H9 (cell line): ENCODE data around the gene BEND5. TPM values are rescaled to one million over a fixed set of nuclear protein-coding genes. Genes with fewer than 3 reads are reported as not detected.

Experiments used
- DNase-seq: peaks from one replicate; pipeline ENCODE4 v3.0.0-alpha.2; 2017
- H2AFZ ChIP-seq: one replicate; pipeline ENCODE4 v1.6.1; 2013; ENCODE audit warnings: mild to moderate bottlenecking, low read length, control low read depth, moderate library complexity
- H2AK5ac ChIP-seq: 2 replicates; pipeline ENCODE4 v1.6.1; 2013; ENCODE audit warnings: low read length, control low read depth, mixed read lengths; ENCODE audit not compliant: insufficient read length
- H2BK120ac ChIP-seq: one replicate; pipeline ENCODE4 v1.6.1; 2013; ENCODE audit warnings: low read depth, mild to moderate bottlenecking, low read length, control low read depth, inconsistent platforms; ENCODE audit not compliant: poor library complexity, severe bottlenecking
- H2BK12ac ChIP-seq: 2 replicates; pipeline ENCODE4 v1.6.1; 2013; ENCODE audit warnings: low read length, control low read depth, mixed read lengths, low read depth; ENCODE audit not compliant: insufficient read length
- H2BK15ac ChIP-seq: 2 replicates; pipeline ENCODE4 v1.6.1; 2013; ENCODE audit warnings: low read depth, low read length, control low read depth
- H2BK20ac ChIP-seq: one replicate; pipeline ENCODE4 v1.6.1; 2013; ENCODE audit warnings: low read depth, mild to moderate bottlenecking, low read length, control low read depth, inconsistent platforms; ENCODE audit not compliant: poor library complexity, severe bottlenecking
- H2BK5ac ChIP-seq: 2 replicates; pipeline ENCODE4 v1.6.1; 2013; ENCODE audit warnings: low read length, control low read depth, mixed read lengths; ENCODE audit not compliant: insufficient read length
- H3K14ac ChIP-seq: 2 replicates; pipeline ENCODE4 v1.6.1; 2013; ENCODE audit warnings: low read length, control low read depth; ENCODE audit not compliant: insufficient read depth
- H3K18ac ChIP-seq: 2 replicates; pipeline ENCODE4 v1.6.1; 2013; ENCODE audit warnings: low read depth, mild to moderate bottlenecking, mixed read lengths, low read length, control low read depth; ENCODE audit not compliant: insufficient read length
- H3K23ac ChIP-seq: 2 replicates; pipeline ENCODE4 v1.6.1; 2013; ENCODE audit warnings: low read length, control low read depth, mixed read lengths, low read depth; ENCODE audit not compliant: insufficient read length
- H3K23me2 ChIP-seq: 2 replicates; pipeline ENCODE4 v1.6.1; 2013; ENCODE audit warnings: low read depth, mild to moderate bottlenecking, mixed read lengths, low read length, control low read depth; ENCODE audit not compliant: insufficient read length, poor library complexity, severe bottlenecking
- H3K27ac ChIP-seq: 2 replicates; pipeline ENCODE4 v1.5.1; 2013; ENCODE audit warnings: low read length, control low read depth, mixed read lengths, low read depth; ENCODE audit not compliant: insufficient read length
- H3K27me3 ChIP-seq: 2 replicates; pipeline ENCODE4 v1.6.1; 2013; ENCODE audit warnings: low read length, control low read depth, inconsistent platforms; ENCODE audit not compliant: insufficient read depth
- H3K4ac ChIP-seq: 2 replicates; pipeline ENCODE4 v1.6.1; 2013; ENCODE audit warnings: low read depth, mild to moderate bottlenecking, control low read depth, inconsistent platforms, low read length, moderate library complexity
- H3K4me1 ChIP-seq: 2 replicates; pipeline ENCODE4 v1.6.1; 2013; ENCODE audit warnings: low read length, control low read depth, inconsistent platforms; ENCODE audit not compliant: insufficient read depth
- H3K4me2 ChIP-seq: 2 replicates; pipeline ENCODE4 v1.6.1; 2013; ENCODE audit warnings: low read length, control low read depth, mixed read lengths; ENCODE audit not compliant: insufficient read length, insufficient read depth
- H3K56ac ChIP-seq: 2 replicates; pipeline ENCODE4 v1.6.1; 2013; ENCODE audit warnings: low read depth, mild to moderate bottlenecking, mixed read lengths, low read length, control low read depth; ENCODE audit not compliant: insufficient read length
- H3K79me1 ChIP-seq: 2 replicates; pipeline ENCODE4 v1.6.1; 2013; ENCODE audit warnings: low read depth, mild to moderate bottlenecking, moderate library complexity, low read length, control low read depth, inconsistent platforms; ENCODE audit not compliant: insufficient read depth, poor library complexity, severe bottlenecking
- H3K79me2 ChIP-seq: 2 replicates; pipeline ENCODE4 v1.6.1; 2013; ENCODE audit warnings: low read length, control low read depth, inconsistent platforms; ENCODE audit not compliant: insufficient read depth
- H3K9ac ChIP-seq: 2 replicates; pipeline ENCODE4 v1.6.1; 2013; ENCODE audit warnings: low read length, control low read depth, mixed read lengths; ENCODE audit not compliant: insufficient read length; ENCODE audit errors: extremely low read depth
- H3K9me3 ChIP-seq: one replicate; pipeline ENCODE4 v1.6.1; 2013; ENCODE audit warnings: low read depth, low read length, inconsistent platforms; ENCODE audit not compliant: control insufficient read depth
- H3T11ph ChIP-seq: one replicate; pipeline ENCODE4 v1.6.1; 2013; ENCODE audit warnings: mild to moderate bottlenecking, low read length, control low read depth, inconsistent platforms
- H4K20me1 ChIP-seq: one replicate; pipeline ENCODE4 v1.6.1; 2013; ENCODE audit not compliant: control insufficient read depth, insufficient read length, insufficient read depth
- H4K5ac ChIP-seq: 2 replicates; pipeline ENCODE4 v1.6.1; 2013; ENCODE audit warnings: low read depth, mild to moderate bottlenecking, mixed read lengths, low read length, control low read depth; ENCODE audit not compliant: insufficient read length
- H4K8ac ChIP-seq: replicated peaks from 2 replicates; pipeline ENCODE4 v1.6.1; 2013; ENCODE audit warnings: low read length, control low read depth, mixed read lengths, low read depth; ENCODE audit not compliant: insufficient read length
- H4K91ac ChIP-seq: 2 replicates; pipeline ENCODE4 v1.6.1; 2013; ENCODE audit warnings: low read depth, mild to moderate bottlenecking, moderate library complexity, mixed read lengths, low read length, control low read depth; ENCODE audit not compliant: insufficient read length
- H3K27ac Mint-ChIP-seq, 3 experiments: 2 replicates in 2 of 3; 3 replicates in 1 of 3; pipeline ENCODE4 v1.8.0; 2020 to 2021; ENCODE audit warnings: mixed read lengths in 3 of 3, mild to moderate bottlenecking in 1 of 3, moderate library complexity in 1 of 3
- H3K27me3 Mint-ChIP-seq: 2 replicates; pipeline ENCODE4 v1.8.0; 2021; ENCODE audit warnings: low read depth, mild to moderate bottlenecking, moderate library complexity, mixed read lengths
- H3K36me3 Mint-ChIP-seq, 3 experiments: 2 replicates in 2 of 3; 3 replicates in 1 of 3; pipeline ENCODE4 v1.8.0; 2020 to 2021; ENCODE audit warnings: low read depth in 3 of 3, mixed read lengths in 3 of 3; ENCODE audit not compliant: insufficient read depth in 1 of 3
- H3K4me1 Mint-ChIP-seq, 2 experiments: 2 replicates each; pipeline ENCODE4 v1.8.0; 2020; ENCODE audit warnings: mixed read lengths in 2 of 2
- H3K4me3 Mint-ChIP-seq, 2 experiments: 2 replicates in 1 of 2; 3 replicates in 1 of 2; pipeline ENCODE4 v1.8.0; 2020 to 2021; ENCODE audit warnings: mild to moderate bottlenecking in 2 of 2, mixed read lengths in 2 of 2, moderate library complexity in 1 of 2
- H3K9me3 Mint-ChIP-seq, 2 experiments: 2 replicates in 1 of 2; 3 replicates in 1 of 2; pipeline ENCODE4 v1.8.0; 2020; ENCODE audit warnings: mild to moderate bottlenecking in 2 of 2, mixed read lengths in 2 of 2, moderate library complexity in 1 of 2
- CTCF ChIP-seq: fragments of 200-600 bp; sonication (generic); conservative IDR thresholded peaks from 3 replicates; pipeline ENCODE4 v1.8.0; 2021; ENCODE audit warnings: antibody characterized with exemption, mild to moderate bottlenecking
- WGBS: extraction: QIAGEN DNeasy Blood & Tissue Kit; methylation state at CpG from one replicate; pipeline ENCODE4 v1.1.7; 2013; ENCODE audit warnings: missing lambda C conversion rate, low lambda C conversion rate, mixed read lengths; ENCODE audit not compliant: insufficient read length; ENCODE audit errors: extremely low coverage; 5-methylcytosine and 5-hydroxymethylcytosine counted together
- total RNA-seq: library from RNA; stranded (reverse); gene quantifications from 2 replicates; pipeline ENCODE4 v1.2.1, GENCODE V29; 2021

BEND5 gene
- total RNA-seq, 1 experiment from 2014 or later, result 4.8 TPM

GRCh38 chr1:48794816-48795215 lies 18.1 kb upstream of the BEND5 start:
- no CpG with 5 or more reads among the region's 1 CpG for WGBS
- no peak overlapping the region for H4K8ac ChIP-seq
- H3K23ac ChIP-seq, result no peak overlapping the region
- H3T11ph ChIP-seq, result no peak overlapping the region
- no peak for TF ChIP-seq CTCF
- H4K20me1 ChIP-seq, result no peaks in the 10 kb centered on the region
- H3K79me1 ChIP-seq, result no peaks in the 10 kb centered on the region
- H3K27me3 ChIP-seq, result no peaks in the 10 kb centered on the region
- H2BK120ac ChIP-seq, result no peak overlapping the region
- H2BK20ac ChIP-seq, result no peak overlapping the region
- no peak overlapping the region for H2BK12ac ChIP-seq
- no peak overlapping the region for H3K4ac ChIP-seq
- H3K23me2 ChIP-seq, result no peaks in the 10 kb centered on the region
- Mint-ChIP-seq H3K4me1 (peaks cover 5 to 9% of the 10 kb centered on the region in 2 experiments), H3K36me3 (no peaks in the 10 kb centered on the region), H3K27ac (no peak overlapping the region), H3K9me3 (no peaks in the 10 kb centered on the region), H3K27me3 (peaks cover 18% of the 10 kb centered on the region), H3K4me3 (no peak overlapping the region)
- H3K9me3 ChIP-seq, result no peaks in the 10 kb centered on the region
- H3K27ac ChIP-seq, result no peak overlapping the region
- no peak overlapping the region for H2BK5ac ChIP-seq
- DNase-seq, result no peak
- no peaks in the 10 kb centered on the region for H3K79me2 ChIP-seq
- H4K5ac ChIP-seq, result no peak overlapping the region
- no peak overlapping the region for H3K18ac ChIP-seq
- H3K14ac ChIP-seq, result no peak overlapping the region
- no peaks in the 10 kb centered on the region for H3K4me1 ChIP-seq
- H2AK5ac ChIP-seq, result no peak overlapping the region
- H3K9ac ChIP-seq, result no peak overlapping the region
- no peak overlapping the region for H4K91ac ChIP-seq
- no peak overlapping the region for H2AFZ ChIP-seq
- no peak overlapping the region for H3K56ac ChIP-seq
- H3K4me2 ChIP-seq, result no peak overlapping the region
- H2BK15ac ChIP-seq, result no peak overlapping the region
